ENCODE data around the gene TRAFD1. TPM values are rescaled to one million over a fixed set of nuclear protein-coding genes. Genes with fewer than 3 reads are reported as not detected.
"Not testable (repeated sequence)": the region's sequence is repeated elsewhere in the genome, so short reads cannot be mapped to it uniquely, and the experiment has no call there.

The TRAFD1 gene
- total RNA-seq, 1 experiment from 2014 or later = 37.8 TPM

DNA sequence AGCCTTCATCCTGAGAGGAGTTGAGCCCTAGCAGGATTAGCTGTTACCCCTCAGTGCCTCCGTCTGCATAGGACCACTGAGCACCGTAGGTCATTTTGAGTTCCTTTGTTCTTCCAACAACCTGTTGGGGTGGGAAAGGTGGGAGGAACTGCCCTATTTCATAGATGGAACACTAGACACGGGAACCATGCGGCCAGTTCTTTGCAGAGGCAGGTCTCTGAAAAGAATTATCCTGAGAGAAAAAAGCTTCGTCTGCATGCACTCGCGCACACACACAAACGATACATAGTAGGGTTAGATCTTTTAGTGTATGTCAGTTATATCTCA is 28.5 kb downstream of the TRAFD1 start:
- Histone ChIP-seq H3K9me3 (ENCODE audit: low read depth, low read length, poor library complexity, severe bottlenecking) (no peaks in the 10 kb centered on the region), H3K27me3 (replicated peaks; ENCODE audit: insufficient read depth, low read depth, low read length, poor library complexity) (no peaks in the 10 kb centered on the region), H3K4me1 (ENCODE audit: insufficient read depth, low read length, poor library complexity, severe bottlenecking) (no peaks in the 10 kb centered on the region), H3K4me3 (ENCODE audit: low read depth, low read length, poor library complexity, severe bottlenecking) (no peak overlapping the region), H3K27ac (ENCODE audit: low read depth, low read length, poor library complexity, severe bottlenecking) (no peak overlapping the region), H3K36me3 (ENCODE audit: insufficient read depth, low read length, poor library complexity, severe bottlenecking) (peaks cover 46% of the 10 kb centered on the region)
- POLR2A ChIA-PET (ENCODE audit: low non-redundant PET) = no interaction called here
- no peak for DNase-seq (ENCODE audit: low spot score)
- CTCF ChIA-PET = no interaction called here
- intact Hi-C loops (cut with micrococcal nuclease; ENCODE audit: unreplicated experiment) = no loop called here
- no peak for TF ChIP-seq EZH2 (IDR thresholded peaks at IDR 0.05; ENCODE audit: borderline replicate concordance, low read depth, low read length, poor library complexity, severe bottlenecking)
- TF ChIP-seq, protein P1, sequence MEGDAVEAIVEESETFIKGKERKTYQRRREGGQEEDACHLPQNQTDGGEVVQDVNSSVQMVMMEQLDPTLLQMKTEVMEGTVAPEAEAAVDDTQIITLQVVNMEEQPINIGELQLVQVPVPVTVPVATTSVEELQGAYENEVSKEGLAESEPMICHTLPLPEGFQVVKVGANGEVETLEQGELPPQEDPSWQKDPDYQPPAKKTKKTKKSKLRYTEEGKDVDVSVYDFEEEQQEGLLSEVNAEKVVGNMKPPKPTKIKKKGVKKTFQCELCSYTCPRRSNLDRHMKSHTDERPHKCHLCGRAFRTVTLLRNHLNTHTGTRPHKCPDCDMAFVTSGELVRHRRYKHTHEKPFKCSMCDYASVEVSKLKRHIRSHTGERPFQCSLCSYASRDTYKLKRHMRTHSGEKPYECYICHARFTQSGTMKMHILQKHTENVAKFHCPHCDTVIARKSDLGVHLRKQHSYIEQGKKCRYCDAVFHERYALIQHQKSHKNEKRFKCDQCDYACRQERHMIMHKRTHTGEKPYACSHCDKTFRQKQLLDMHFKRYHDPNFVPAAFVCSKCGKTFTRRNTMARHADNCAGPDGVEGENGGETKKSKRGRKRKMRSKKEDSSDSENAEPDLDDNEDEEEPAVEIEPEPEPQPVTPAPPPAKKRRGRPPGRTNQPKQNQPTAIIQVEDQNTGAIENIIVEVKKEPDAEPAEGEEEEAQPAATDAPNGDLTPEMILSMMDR (conservative IDR thresholded peaks at IDR 0.05; ENCODE audit: low read depth, low read length) = no peak
- no TSS peak for BruUV-seq (replicated peaks)

DNA sequence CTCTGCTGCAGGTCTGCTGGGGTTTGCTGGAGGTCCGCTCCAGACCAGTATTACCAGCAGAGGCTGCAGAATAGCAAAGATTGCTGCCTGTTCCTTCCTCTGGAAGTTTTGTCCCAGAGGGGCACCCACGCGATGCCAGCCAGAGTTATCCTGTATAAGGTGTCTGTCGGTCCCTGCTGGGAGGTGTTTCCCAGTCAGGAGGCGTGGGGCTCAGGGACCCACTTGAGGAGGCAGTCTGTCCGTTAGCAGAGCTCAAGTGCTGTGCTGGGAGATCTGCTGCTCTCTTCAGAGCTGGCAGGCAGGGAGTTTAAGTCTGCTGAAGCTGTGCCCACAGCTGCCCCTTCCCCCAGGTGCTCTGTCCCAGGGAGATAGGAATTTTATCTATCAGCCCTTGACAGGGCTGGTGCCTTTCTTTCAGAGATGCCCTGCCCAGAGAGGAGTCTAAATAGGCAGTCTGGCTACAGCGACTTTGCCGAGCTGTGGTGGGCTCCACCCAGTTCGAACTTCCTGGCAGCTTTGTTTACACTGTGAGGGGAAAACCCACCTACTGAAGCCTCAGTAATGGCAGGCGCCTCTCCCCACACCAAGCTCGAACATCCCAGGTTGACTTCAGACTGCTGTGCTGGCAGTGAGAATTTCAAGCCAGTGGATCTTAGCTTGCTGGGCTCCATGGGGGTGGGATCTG is 33.2 kb downstream of the TRAFD1 start:
- H3K36me3 ChIP-seq (ENCODE audit: insufficient read depth, low read length, poor library complexity, severe bottlenecking) = peaks cover 26% of the 10 kb centered on the region
- BruUV-seq (replicated peaks); H3K4me1 ChIP-seq (ENCODE audit: insufficient read depth, low read length, poor library complexity, severe bottlenecking); H3K4me3 ChIP-seq (ENCODE audit: low read depth, low read length, poor library complexity, severe bottlenecking); POLR2A ChIA-PET (ENCODE audit: low non-redundant PET); H3K27ac ChIP-seq (ENCODE audit: low read depth, low read length, poor library complexity, severe bottlenecking); H3K27me3 ChIP-seq (replicated peaks; ENCODE audit: insufficient read depth, low read depth, low read length, poor library complexity); CTCF ChIA-PET; intact Hi-C loops (cut with micrococcal nuclease; ENCODE audit: unreplicated experiment); DNase-seq (ENCODE audit: low spot score); H3K9me3 ChIP-seq (ENCODE audit: low read depth, low read length, poor library complexity, severe bottlenecking): not testable (repeated sequence)

DNA sequence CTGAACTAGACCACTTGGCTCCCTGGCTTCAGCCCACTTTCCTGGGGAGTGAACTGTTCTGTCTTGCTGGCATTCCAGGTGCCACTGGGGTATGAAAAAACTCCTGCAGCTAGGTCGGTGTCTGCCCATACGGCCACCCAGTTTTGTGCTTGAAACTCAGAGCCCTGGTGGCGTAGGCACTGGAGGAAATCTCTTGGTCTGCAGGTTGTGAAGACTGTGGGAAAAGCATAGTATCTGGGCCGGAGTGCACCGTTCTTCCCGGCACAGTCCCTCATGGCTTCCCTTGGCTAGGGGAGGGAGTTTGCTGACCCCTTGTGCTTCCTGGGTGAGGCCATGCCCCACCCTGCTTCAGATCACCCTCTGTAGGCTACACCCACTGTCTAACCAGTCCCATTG is 33.8 kb downstream of the TRAFD1 start:
- POLR2A ChIA-PET (ENCODE audit: low non-redundant PET) = no interaction called here
- Histone ChIP-seq H3K27me3 (replicated peaks; ENCODE audit: insufficient read depth, low read depth, low read length, poor library complexity) (no peaks in the 10 kb centered on the region), H3K27ac (ENCODE audit: low read depth, low read length, poor library complexity, severe bottlenecking) (no peak overlapping the region), H3K36me3 (ENCODE audit: insufficient read depth, low read length, poor library complexity, severe bottlenecking) (peaks cover 22% of the 10 kb centered on the region), H3K4me3 (ENCODE audit: low read depth, low read length, poor library complexity, severe bottlenecking) (no peak overlapping the region), H3K9me3 (ENCODE audit: low read depth, low read length, poor library complexity, severe bottlenecking) (no peaks in the 10 kb centered on the region), H3K4me1 (ENCODE audit: insufficient read depth, low read length, poor library complexity, severe bottlenecking) (no peaks in the 10 kb centered on the region)
- TF ChIP-seq, protein P1 (conservative IDR thresholded peaks at IDR 0.05; ENCODE audit: low read depth, low read length) = no peak
- no peak for TF ChIP-seq EZH2 (IDR thresholded peaks at IDR 0.05; ENCODE audit: borderline replicate concordance, low read depth, low read length, poor library complexity, severe bottlenecking)
- no peak for DNase-seq (ENCODE audit: low spot score)
- no TSS peak for BruUV-seq (replicated peaks)
- intact Hi-C loops (cut with micrococcal nuclease; ENCODE audit: unreplicated experiment) = no loop called here
- CTCF ChIA-PET = no interaction called here

DNA sequence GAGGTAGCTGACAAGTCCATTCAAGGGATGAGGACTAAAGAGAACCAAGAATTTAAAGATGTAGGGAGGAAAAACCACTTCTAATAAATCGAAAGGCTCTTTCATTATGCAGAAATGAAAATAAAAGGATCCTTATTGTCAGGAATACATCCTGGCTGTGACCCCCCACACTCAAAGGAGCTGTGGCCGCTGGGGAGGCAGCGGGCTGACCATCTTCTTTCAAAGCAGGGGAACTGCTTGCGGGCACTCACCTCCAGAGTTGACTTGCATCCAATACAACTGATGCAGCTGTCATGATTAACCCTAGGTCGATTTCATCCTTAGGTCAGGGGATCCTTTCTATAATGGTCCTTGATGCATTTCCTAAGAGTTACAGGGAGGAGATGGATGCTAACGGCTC is 35.3 kb downstream of the TRAFD1 start:
- DNase-seq (ENCODE audit: low spot score) = no peak
- no peak overlapping the region for H3K27ac ChIP-seq (ENCODE audit: low read depth, low read length, poor library complexity, severe bottlenecking)
- POLR2A ChIA-PET (ENCODE audit: low non-redundant PET) = no interaction called here
- no peaks in the 10 kb centered on the region for H3K27me3 ChIP-seq (replicated peaks; ENCODE audit: insufficient read depth, low read depth, low read length, poor library complexity)
- no TSS peak for BruUV-seq (replicated peaks)
- no peaks in the 10 kb centered on the region for H3K9me3 ChIP-seq (ENCODE audit: low read depth, low read length, poor library complexity, severe bottlenecking)
- CTCF ChIA-PET = no interaction called here
- no peaks in the 10 kb centered on the region for H3K4me1 ChIP-seq (ENCODE audit: insufficient read depth, low read length, poor library complexity, severe bottlenecking)
- intact Hi-C loops (cut with micrococcal nuclease; ENCODE audit: unreplicated experiment) = no loop called here
- no peak overlapping the region for H3K4me3 ChIP-seq (ENCODE audit: low read depth, low read length, poor library complexity, severe bottlenecking)
- H3K36me3 ChIP-seq (ENCODE audit: insufficient read depth, low read length, poor library complexity, severe bottlenecking) = peaks cover 22% of the 10 kb centered on the region
- no peak for TF ChIP-seq EZH2 (IDR thresholded peaks at IDR 0.05; ENCODE audit: borderline replicate concordance, low read depth, low read length, poor library complexity, severe bottlenecking)
- TF ChIP-seq, protein P1 (conservative IDR thresholded peaks at IDR 0.05; ENCODE audit: low read depth, low read length) = no peak

All from A673 (cell line).